Epithelial cell of proximal tubule (primary cell): Measurements from ENCODE around the gene DPEP3. TPM values are rescaled to one million over a fixed set of nuclear protein-coding genes. Genes with fewer than 3 reads are reported as not detected.

Experiments
- DNase-seq: peaks from one replicate; pipeline ENCODE4 v3.0.0-alpha.2; 2011; ENCODE audit warnings: low read depth
- H3K4me3 ChIP-seq: 2 replicates; pipeline ENCODE4 v1.5.1; 2011; ENCODE audit warnings: low read depth, mild to moderate bottlenecking, low read length
- CTCF ChIP-seq: conservative IDR thresholded peaks from 2 replicates; pipeline ENCODE4 v1.5.1; 2012; ENCODE audit warnings: low read depth, mild to moderate bottlenecking, low read length
- total RNA-seq: library from RNA; depleted of rRNA; stranded (reverse); fragments of >200 nt; gene quantifications from 2 replicates; pipeline ENCODE4 v1.2.3, GENCODE V29; 2015

DPEP3 gene
- total RNA-seq, 1 donor from 2014 or later = not detected

- peak overlapping the region; percentile 77 for H3K4me3 ChIP-seq
- TF ChIP-seq CTCF = no peak
- no peak for DNase-seq
Measured at GRCh38 chr16:67934306-67935100, 45.8 kb downstream of the DPEP3 start.

- H3K4me3 ChIP-seq = no peak overlapping the region
- DNase-seq = no peak
- TF ChIP-seq CTCF = no peak
Measured at GRCh38 chr16:67933805-67934204, 46.5 kb downstream of the DPEP3 start.

GRCh38 chr16:67932462-67932840 is 47.8 kb downstream of the DPEP3 start:
- no peak for TF ChIP-seq CTCF
- no peak overlapping the region for H3K4me3 ChIP-seq
- no peak for DNase-seq

- H3K4me3 ChIP-seq = no peak within 1 kb of the TSS
- no peak for DNase-seq
- TF ChIP-seq CTCF = peak; percentile 34
Measured at GRCh38 chr16:67931712-67932461, 48.4 kb downstream of the DPEP3 start, which contains the start of gene CTRL. Gene CTRL (minus strand): TSS chr16:67931862. CDS start chr16:67931852, 10 bp downstream.

GRCh38 chr16:67930678-67931211 is 49.6 kb downstream of the DPEP3 start:
- no peak overlapping the region for H3K4me3 ChIP-seq
- no peak for DNase-seq
- TF ChIP-seq CTCF = no peak

GRCh38 chr16:67930191-67930590 is 50.1 kb downstream of the DPEP3 start:
- no peak for DNase-seq
- H3K4me3 ChIP-seq = no peak overlapping the region
- TF ChIP-seq CTCF = no peak
